Activated T-helper 2 cell treated with anti-CD3 and anti-CD28 coated beads, Interferon-gamma antibody, Interleukin-2, Interleukin-4, amounts not matched to agents 10 μg/mL and 5 μg/mL and 100 μg/mL, durations not matched to agents 14 hours and 24 hours and 36 hours (primary cell): ENCODE results near the gene RNFT2. TPM values are rescaled to one million over a fixed set of nuclear protein-coding genes. Genes with fewer than 3 reads are reported as not detected.
"Not testable (repeated sequence)": the region's sequence is repeated elsewhere in the genome, so short reads cannot be mapped to it uniquely, and the experiment has no call there.

ENCODE experiments used
- DNase-seq: peaks from one replicate; pipeline ENCODE4 v3.0.0; 2021; ENCODE audit warnings: low spot score
- H3K27ac Mint-ChIP-seq: one replicate; pipeline ENCODE4 v1.8.0; 2021; ENCODE audit warnings: mixed read lengths
- H3K27me3 Mint-ChIP-seq: one replicate; pipeline ENCODE4 v1.8.0; 2021; ENCODE audit warnings: low read depth, mixed read lengths
- H3K36me3 Mint-ChIP-seq: one replicate; pipeline ENCODE4 v1.8.0; 2021; ENCODE audit warnings: low read depth, mixed read lengths
- H3K4me1 Mint-ChIP-seq: one replicate; pipeline ENCODE4 v1.8.0; 2021; ENCODE audit warnings: low read depth, mixed read lengths
- H3K4me3 Mint-ChIP-seq: one replicate; pipeline ENCODE4 v1.8.0; 2021; ENCODE audit warnings: low read depth, mild to moderate bottlenecking, moderate library complexity, mixed read lengths
- H3K9me3 Mint-ChIP-seq: one replicate; pipeline ENCODE4 v1.8.0; 2021; ENCODE audit warnings: mixed read lengths
- intact Hi-C: fragments of 100-400 bp; cut with micrococcal nuclease; formaldehyde crosslinking; loops from one replicate; pipeline ENCODE4 v1.15.1; 2023
- total RNA-seq: library from RNA; stranded (reverse); gene quantifications from 2 replicates; pipeline ENCODE4 v1.2.3, GENCODE V29; 2022

The RNFT2 gene
- total RNA-seq, 1 donor from 2014 or later: 14.4 TPM

GRCh38 chr12:116735951-116736599 lies 2.0 kb upstream of the RNFT2 start:
- no peaks in the 10 kb centered on the region for H3K9me3 Mint-ChIP-seq
- no peaks in the 10 kb centered on the region for H3K27me3 Mint-ChIP-seq
- peak overlapping the region; percentile 87 for H3K4me3 Mint-ChIP-seq
- H3K4me1 Mint-ChIP-seq: peaks cover 18% of the 10 kb centered on the region
- peaks cover 18% of the 10 kb centered on the region for H3K36me3 Mint-ChIP-seq
- DNase-seq: no peak
- intact Hi-C loops: loop anchor here (10.0 kb wide), 1 partner anchor 399 kb away; no protein-coding TSS in a partner anchor
- H3K27ac Mint-ChIP-seq: no peak overlapping the region

DNA sequence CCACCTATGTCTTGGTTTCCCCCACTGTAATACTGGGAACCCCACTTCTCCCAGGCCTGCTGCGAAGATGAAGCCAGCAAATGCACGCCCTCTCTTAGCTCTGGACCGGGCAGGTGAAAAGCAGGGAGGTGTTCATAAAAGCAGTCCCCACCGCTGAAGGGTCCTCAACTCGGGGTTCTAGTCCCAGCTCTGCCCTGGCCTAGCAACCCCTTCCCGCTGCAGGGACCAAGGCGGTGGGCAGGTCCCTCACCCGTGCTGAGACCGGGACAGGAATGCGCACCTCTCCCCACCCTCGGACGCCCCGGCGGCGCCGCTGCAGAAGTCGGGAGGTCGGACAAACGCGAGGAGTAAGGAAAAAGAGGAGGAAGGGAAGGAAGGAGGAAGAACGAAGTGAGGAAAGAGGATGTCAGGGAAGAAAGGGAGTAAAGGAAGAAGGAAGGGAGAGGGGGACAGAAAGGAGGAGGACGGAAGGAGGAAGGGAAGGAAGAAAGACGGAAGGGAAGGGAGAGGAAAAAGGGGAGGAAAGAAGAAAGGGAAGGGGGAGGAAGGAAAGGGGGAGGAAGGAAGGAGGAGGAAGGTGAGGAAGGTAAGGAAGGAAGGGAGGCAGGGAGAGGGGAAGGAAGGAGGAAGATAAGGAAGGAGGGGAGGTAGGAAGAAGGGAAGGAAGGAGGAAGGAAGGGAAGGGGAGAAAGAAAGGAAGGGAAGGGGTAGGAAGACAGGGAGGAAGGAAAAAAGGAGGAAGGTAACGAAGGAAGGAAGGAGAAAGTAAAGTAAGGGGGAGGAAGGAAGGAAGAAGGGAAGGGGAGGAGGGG lies 947 bp upstream of the RNFT2 start:
- Mint-ChIP-seq H3K4me3 (peak overlapping the region; percentile 87), H3K27me3 (no peaks in the 10 kb centered on the region), H3K27ac (peak overlapping the region; percentile 40), H3K4me1 (peaks cover 18% of the 10 kb centered on the region), H3K9me3 (no peaks in the 10 kb centered on the region), H3K36me3 (peaks cover 18% of the 10 kb centered on the region)
- intact Hi-C loops: loop anchor here (10.0 kb wide), 1 partner anchor 398 kb away; no protein-coding TSS in a partner anchor
- no peak for DNase-seq

GRCh38 chr12:116739381-116739887 lies 1.3 kb downstream of the RNFT2 start:
- Mint-ChIP-seq H3K4me1 (peaks cover 16% of the 10 kb centered on the region), H3K4me3 (no peak overlapping the region), H3K27me3 (no peaks in the 10 kb centered on the region), H3K27ac (no peak overlapping the region), H3K36me3 (peaks cover 9% of the 10 kb centered on the region), H3K9me3 (no peaks in the 10 kb centered on the region)
- intact Hi-C loops: loop anchor here (2.0 to 10.0 kb wide), 2 partner anchors 185 to 395 kb away; no protein-coding TSS in a partner anchor
- DNase-seq: no peak

DNA sequence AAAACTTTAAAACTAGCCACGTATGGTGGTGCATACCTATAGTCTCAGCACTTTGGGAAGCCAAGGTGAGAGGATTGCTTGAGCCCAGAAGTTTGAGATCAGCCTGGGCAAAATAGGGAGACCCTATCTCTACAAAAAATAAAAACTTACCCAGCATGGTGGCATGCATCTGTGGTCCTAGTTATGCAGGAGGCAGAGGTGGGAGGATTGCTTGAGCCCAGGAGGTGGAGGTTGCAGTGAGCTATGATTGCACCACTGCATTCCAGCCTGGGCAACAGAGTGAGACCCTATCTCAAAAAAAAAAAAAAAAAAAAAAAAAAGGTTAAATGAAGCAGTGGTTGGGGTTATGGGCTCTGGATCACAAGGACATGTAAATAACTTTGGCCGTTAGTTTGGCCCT lies 4.7 kb downstream of the RNFT2 start:
- H3K9me3 Mint-ChIP-seq, DNase-seq, H3K36me3 Mint-ChIP-seq, H3K27me3 Mint-ChIP-seq, H3K4me3 Mint-ChIP-seq, intact Hi-C loops, H3K27ac Mint-ChIP-seq, H3K4me1 Mint-ChIP-seq: not testable (repeated sequence)

- intact Hi-C loops: no loop called here
- H3K9me3 Mint-ChIP-seq: no peaks in the 10 kb centered on the region
- no peak overlapping the region for H3K27ac Mint-ChIP-seq
- H3K4me3 Mint-ChIP-seq: no peak overlapping the region
- no peak for DNase-seq
- H3K27me3 Mint-ChIP-seq: no peaks in the 10 kb centered on the region
- H3K36me3 Mint-ChIP-seq: no peaks in the 10 kb centered on the region
- H3K4me1 Mint-ChIP-seq: no peaks in the 10 kb centered on the region
Measured at GRCh38 chr12:116744766-116745165, 6.7 kb downstream of the RNFT2 start.

- Mint-ChIP-seq H3K4me1 (no peaks in the 10 kb centered on the region), H3K36me3 (no peaks in the 10 kb centered on the region), H3K4me3 (no peak overlapping the region), H3K9me3 (no peaks in the 10 kb centered on the region), H3K27ac (no peak overlapping the region), H3K27me3 (no peaks in the 10 kb centered on the region)
- intact Hi-C loops: no loop called here
- no peak for DNase-seq
Measured at GRCh38 chr12:116745554-116745953, 7.4 kb downstream of the RNFT2 start.

DNA sequence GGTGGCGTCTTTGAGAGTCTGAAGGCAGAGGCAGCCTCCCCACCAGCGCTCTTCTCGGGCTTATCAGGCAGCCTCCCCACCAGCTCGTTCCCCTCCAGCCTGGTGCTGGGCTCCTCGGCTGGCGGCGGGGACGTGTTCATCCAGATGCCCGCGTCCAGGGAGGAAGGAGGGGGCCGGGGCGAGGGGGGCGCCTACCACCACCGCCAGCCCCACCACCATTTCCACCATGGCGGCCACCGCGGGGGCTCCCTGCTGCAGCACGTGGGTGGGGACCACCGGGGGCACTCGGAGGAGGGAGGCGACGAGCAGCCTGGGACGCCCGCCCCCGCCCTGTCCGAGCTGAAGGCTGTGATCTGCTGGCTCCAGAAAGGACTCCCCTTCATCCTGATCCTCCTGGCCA lies 11.8 kb downstream of the RNFT2 start:
- H3K9me3 Mint-ChIP-seq: no peaks in the 10 kb centered on the region
- H3K4me1 Mint-ChIP-seq: no peaks in the 10 kb centered on the region
- DNase-seq: no peak
- H3K27ac Mint-ChIP-seq: no peak overlapping the region
- H3K27me3 Mint-ChIP-seq: no peaks in the 10 kb centered on the region
- no peak overlapping the region for H3K4me3 Mint-ChIP-seq
- no peaks in the 10 kb centered on the region for H3K36me3 Mint-ChIP-seq
- intact Hi-C loops: no loop called here

DNA sequence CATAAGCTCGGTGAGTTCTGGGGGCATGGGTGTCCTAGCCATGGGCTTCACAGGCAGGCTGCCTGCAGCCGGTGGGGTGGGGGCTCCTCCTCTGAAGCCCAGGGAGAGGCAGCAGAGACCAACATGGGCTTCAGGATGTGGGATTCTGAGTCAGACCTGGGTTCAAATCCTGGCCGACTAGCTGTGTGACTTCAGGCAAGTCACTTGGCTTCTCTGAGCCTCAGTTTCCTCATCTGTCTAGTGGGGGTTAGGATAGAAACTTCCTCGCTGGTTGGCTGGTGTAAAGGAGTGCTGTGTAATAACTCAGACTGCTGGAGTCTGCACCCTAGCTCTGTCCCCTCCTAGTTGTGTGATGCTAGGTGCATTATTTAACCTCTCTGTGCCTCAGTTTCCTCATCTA lies 12.2 kb downstream of the RNFT2 start:
- Mint-ChIP-seq H3K9me3 (no peaks in the 10 kb centered on the region), H3K4me3 (no peak overlapping the region), H3K36me3 (no peaks in the 10 kb centered on the region), H3K4me1 (no peaks in the 10 kb centered on the region), H3K27ac (no peak overlapping the region), H3K27me3 (no peaks in the 10 kb centered on the region)
- intact Hi-C loops: no loop called here
- DNase-seq: no peak

GRCh38 chr12:116754097-116754496 lies 16.0 kb downstream of the RNFT2 start:
- DNase-seq, H3K36me3 Mint-ChIP-seq, H3K27ac Mint-ChIP-seq, H3K4me3 Mint-ChIP-seq, intact Hi-C loops, H3K9me3 Mint-ChIP-seq, H3K27me3 Mint-ChIP-seq: not testable (repeated sequence)
- H3K4me1 Mint-ChIP-seq: peaks cover 10% of the 10 kb centered on the region

- H3K27me3 Mint-ChIP-seq, DNase-seq, H3K36me3 Mint-ChIP-seq, intact Hi-C loops, H3K27ac Mint-ChIP-seq, H3K4me3 Mint-ChIP-seq, H3K9me3 Mint-ChIP-seq: not testable (repeated sequence)
- H3K4me1 Mint-ChIP-seq: peaks cover 10% of the 10 kb centered on the region
Measured at GRCh38 chr12:116754783-116755182, 16.7 kb downstream of the RNFT2 start.

DNA sequence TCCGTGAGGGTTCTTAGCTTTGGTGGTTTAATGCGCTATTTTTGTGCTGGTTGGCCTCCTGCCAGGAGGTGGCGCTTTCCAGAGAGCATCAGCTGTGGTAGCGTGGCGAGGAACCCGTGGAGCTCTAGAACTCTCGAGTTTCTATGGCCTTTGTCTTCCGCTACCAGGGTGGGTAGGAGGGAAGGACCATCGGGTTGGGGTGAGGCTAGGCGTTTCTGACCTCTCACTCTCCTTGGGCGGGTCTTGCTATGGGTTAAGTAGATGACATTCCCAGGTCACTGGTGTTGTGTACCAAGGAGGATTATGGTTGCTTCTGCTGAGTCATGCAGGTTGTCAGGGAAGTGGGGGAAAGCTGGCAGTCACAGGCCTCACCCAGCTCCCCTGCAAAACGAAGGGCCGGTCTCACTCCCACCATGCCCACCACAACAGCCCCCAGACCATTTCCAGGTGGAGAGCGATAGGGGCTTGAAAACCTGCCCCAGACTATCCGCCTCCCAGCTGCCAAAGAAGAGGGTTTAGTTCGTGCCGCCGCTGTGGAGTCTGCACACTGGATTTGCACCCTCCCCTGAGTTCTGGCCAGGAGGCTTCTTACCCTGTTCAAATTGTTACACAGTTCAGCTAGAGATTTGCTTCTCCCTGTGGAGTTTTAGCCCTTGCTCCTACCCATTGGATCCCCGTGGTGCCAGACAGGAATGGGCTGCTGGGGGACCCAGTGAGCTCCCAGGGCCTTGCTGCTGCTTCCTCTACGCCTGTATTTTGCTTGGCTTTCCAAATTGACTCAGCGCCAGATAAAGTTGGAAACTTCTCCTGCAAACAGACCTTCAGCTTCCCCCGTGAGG lies 21.9 kb downstream of the RNFT2 start:
- Mint-ChIP-seq H3K27me3 (no peaks in the 10 kb centered on the region), H3K9me3 (no peaks in the 10 kb centered on the region), H3K27ac (peak overlapping the region; percentile 19), H3K4me1 (peaks cover 10% of the 10 kb centered on the region), H3K36me3 (no peaks in the 10 kb centered on the region), H3K4me3 (peak overlapping the region; percentile 62)
- peak; percentile 23 for DNase-seq
- intact Hi-C loops: no loop called here

GRCh38 chr12:116760622-116761020 lies 22.5 kb downstream of the RNFT2 start:
- no peaks in the 10 kb centered on the region for H3K9me3 Mint-ChIP-seq
- H3K4me3 Mint-ChIP-seq: peak overlapping the region; percentile 62
- H3K36me3 Mint-ChIP-seq: no peaks in the 10 kb centered on the region
- intact Hi-C loops: no loop called here
- no peak overlapping the region for H3K27ac Mint-ChIP-seq
- peaks cover 10% of the 10 kb centered on the region for H3K4me1 Mint-ChIP-seq
- no peaks in the 10 kb centered on the region for H3K27me3 Mint-ChIP-seq
- no peak for DNase-seq
